Neural progenitor cell (in vitro differentiated cells): Measurements from ENCODE around the gene BCL7B.
"Not testable (repeated sequence)": the region's sequence is repeated elsewhere in the genome, so short reads cannot be mapped to it uniquely, and the experiment has no call there.

Source experiments
- CTCF ChIP-seq: fragments of 200-600 bp; sonication (generic); IDR thresholded peaks from 2 replicates; pipeline ENCODE4 v1.5.1; 2017; ENCODE audit warnings: antibody characterized with exemption, mild to moderate bottlenecking
- EZH2phosphoT487 ChIP-seq: fragments of 200-600 bp; sonication (generic); IDR thresholded peaks from 2 replicates; pipeline ENCODE4 v1.6.1; 2017; ENCODE audit warnings: antibody characterized with exemption

GRCh38 chr7:73581006-73581405 lies 23.5 kb upstream of the BCL7B start:
- TF ChIP-seq CTCF, EZH2phosphoT487: not testable (repeated sequence)
